Thoracic aorta (tissue), 2 donors: ENCODE measurements around the gene CAPN15. TPM values are rescaled to one million over a fixed set of nuclear protein-coding genes. Genes with fewer than 3 reads are reported as not detected.
"Not testable (repeated sequence)": the region's sequence is repeated elsewhere in the genome, so short reads cannot be mapped to it uniquely, and the experiment has no call there.

ENCODE experiments used
- ATAC-seq: fragments of 150-250 bp; one replicate; pipeline ENCODE4 v1.8.0; 2017; ENCODE audit warnings: low read depth; ENCODE audit not compliant: insufficient number of reproducible peaks, low FRiP score
- DNase-seq: peaks from one replicate; pipeline ENCODE4 v3.0.0-alpha.2; 2020; ENCODE audit warnings: low spot score
- H3K27ac ChIP-seq, 2 donors: fragments of 200-600 bp; sonication (generic); 1 replicate in 1 of 2; 2 replicates in 1 of 2; pipeline ENCODE4 v1.5.1; 2016; ENCODE audit warnings: mild to moderate bottlenecking in 2 of 2, moderate library complexity in 2 of 2
- H3K27me3 ChIP-seq: fragments of 200-600 bp; sonication (generic); replicated peaks from 2 replicates; pipeline ENCODE4 v1.6.0; 2016; ENCODE audit warnings: mild to moderate bottlenecking; ENCODE audit not compliant: insufficient read depth
- H3K36me3 ChIP-seq: fragments of 200-600 bp; sonication (generic); one replicate; pipeline ENCODE4 v1.5.1; 2016
- H3K4me1 ChIP-seq, 2 donors: fragments of 200-600 bp; sonication (generic); 1 replicate in 1 of 2; 2 replicates in 1 of 2; pipeline versions ENCODE4 v1.5.1 to v1.6.0; 2016; ENCODE audit warnings: low read depth in 2 of 2, mild to moderate bottlenecking in 1 of 2; ENCODE audit not compliant: control insufficient read depth in 1 of 2
- H3K4me3 ChIP-seq: fragments of 200-600 bp; sonication (generic); 2 replicates; pipeline ENCODE4 v1.5.1; 2016; ENCODE audit warnings: mild to moderate bottlenecking
- H3K9me3 ChIP-seq: fragments of 200-600 bp; sonication (generic); 2 replicates; pipeline ENCODE4 v1.5.1; 2016
- CTCF ChIP-seq: fragments of 200-600 bp; sonication (generic); IDR thresholded peaks from one replicate; pipeline ENCODE4 v1.5.1; 2019; ENCODE audit warnings: antibody characterized with exemption
- total RNA-seq, 2 donors: library from RNA; depleted of rRNA; stranded (reverse); fragments of >200 nt; gene quantifications; one replicate each; pipeline versions ENCODE4 v1.1.0 to v1.2.3, GENCODE V29; 2016

CAPN15 gene
- total RNA-seq, 2 donors from 2014 or later, result 46.2 to 96.6 TPM

GRCh38 chr16:596736-597060 lies 69.2 kb downstream of the CAPN15 start:
- H3K36me3 ChIP-seq, result peaks cover 2% of the 10 kb centered on the region
- ATAC-seq (no peak), DNase-seq (no peak)
- no peaks in the 10 kb centered on the region for H3K27me3 ChIP-seq
- H3K4me3 ChIP-seq, result no peak overlapping the region
- no peak overlapping the region for H3K27ac ChIP-seq
- no peaks in the 10 kb centered on the region for H3K9me3 ChIP-seq
- no peak for TF ChIP-seq CTCF
- H3K4me1 ChIP-seq, result peaks cover 0 to 11% of the 10 kb centered on the region in 2 donors

- ATAC-seq, result not testable (repeated sequence)
These were observed 70.1 kb downstream of the CAPN15 start for GRCh38 chr16:597655-598054.

GRCh38 chr16:598823-599739 lies 71.6 kb downstream of the CAPN15 start:
- no peaks in the 10 kb centered on the region for H3K9me3 ChIP-seq
- no peaks in the 10 kb centered on the region for H3K27me3 ChIP-seq
- TF ChIP-seq CTCF, result no peak
- no peaks in the 10 kb centered on the region for H3K4me1 ChIP-seq
- ATAC-seq (no peak), DNase-seq (no peak)
- H3K4me3 ChIP-seq, result no peak overlapping the region
- peaks cover 2% of the 10 kb centered on the region for H3K36me3 ChIP-seq
- no peak overlapping the region for H3K27ac ChIP-seq

More at GRCh38 chr16:597655-598054, 70.1 kb downstream of the CAPN15 start:
- not testable (repeated sequence) for H3K27ac ChIP-seq, H3K9me3 ChIP-seq, H3K4me3 ChIP-seq, DNase-seq, H3K27me3 ChIP-seq, H3K4me1 ChIP-seq, H3K36me3 ChIP-seq

- no peak overlapping the region for H3K4me3 ChIP-seq
These were observed 73.3 kb downstream of the CAPN15 start for GRCh38 chr16:600781-601180.

GRCh38 chr16:603933-604332 lies 76.4 kb downstream of the CAPN15 start:
- H3K4me3 ChIP-seq, result no peak overlapping the region
- H3K36me3 ChIP-seq, result no peaks in the 10 kb centered on the region
- H3K9me3 ChIP-seq, result no peaks in the 10 kb centered on the region
- no peaks in the 10 kb centered on the region for H3K27me3 ChIP-seq
- TF ChIP-seq CTCF, result no peak
- no peak overlapping the region for H3K27ac ChIP-seq
- ATAC-seq (no peak), DNase-seq (no peak)
- H3K4me1 ChIP-seq, result no peaks in the 10 kb centered on the region

More at GRCh38 chr16:600781-601180, 73.3 kb downstream of the CAPN15 start:
- no peak for DNase-seq
- Histone ChIP-seq H3K27ac (no peak overlapping the region), H3K27me3 (no peaks in the 10 kb centered on the region), H3K36me3 (peaks cover 2% of the 10 kb centered on the region), H3K4me1 (no peaks in the 10 kb centered on the region), H3K9me3 (no peaks in the 10 kb centered on the region)
- no peak for TF ChIP-seq CTCF
- ATAC-seq, result no peak

Other genes starting within 250 kb of the CAPN15 start
- gene ARHGDIG, start 247.1 kb upstream of the CAPN15 start, total RNA-seq, result not detected
- 1 to 10 TPM in 1 of 2 donors, under 1 TPM in 1; 0.81 to 3.2 TPM for gene PDIA2, start 244.5 kb upstream of the CAPN15 start, total RNA-seq
- gene AXIN1, start 175.0 kb upstream of the CAPN15 start, total RNA-seq, result 10 to 100 TPM; 20.0 to 27.2 TPM
- gene MRPL28, start 157.2 kb upstream of the CAPN15 start, total RNA-seq, result 10 to 100 TPM; 33.2 to 59.2 TPM
- 10 to 100 TPM; 38.7 to 55.4 TPM for gene PGAP6, start 145.7 kb upstream of the CAPN15 start, total RNA-seq
- gene NME4, start 130.5 kb upstream of the CAPN15 start, total RNA-seq, result 10 to 100 TPM; 68.7 to 91.2 TPM
- 10 to 100 TPM; 24.1 to 25.6 TPM for gene DECR2, start 125.8 kb upstream of the CAPN15 start, total RNA-seq
- 10 to 100 TPM; 70.1 to 71.1 TPM for gene RAB11FIP3, start 102.1 kb upstream of the CAPN15 start, total RNA-seq
- under 1 TPM in 1 of 2 donors, not detected in 1; 0.42 TPM for gene PRR35, start 32.7 kb downstream of the CAPN15 start, total RNA-seq
- 1 to 10 TPM; 2.0 to 3.2 TPM for gene NHLRC4, start 39.3 kb downstream of the CAPN15 start, total RNA-seq
- 10 to 100 TPM; 54.2 to 80.1 TPM for gene PIGQ, start 42.3 kb downstream of the CAPN15 start, total RNA-seq
- gene RAB40C, start 62.4 kb downstream of the CAPN15 start, total RNA-seq, result 10 to 100 TPM; 19.0 to 25.9 TPM
- gene WFIKKN1, start 103.3 kb downstream of the CAPN15 start, total RNA-seq, result 1 to 10 TPM in 1 of 2 donors, under 1 TPM in 1; 0.92 to 1.2 TPM
- gene METTL26, start 108.6 kb downstream of the CAPN15 start, total RNA-seq, result 100 to 1,000 TPM in 1 of 2 donors, 10 to 100 TPM in 1; 83.4 to 217 TPM
- 10 to 100 TPM; 12.2 to 42.2 TPM for gene MCRIP2, start 114.1 kb downstream of the CAPN15 start, total RNA-seq
- 10 to 100 TPM; 22.7 to 39.4 TPM for gene WDR90, start 121.7 kb downstream of the CAPN15 start, total RNA-seq
- gene RHOT2, start 140.4 kb downstream of the CAPN15 start, total RNA-seq, result 10 to 100 TPM; 62.0 to 80.4 TPM
- gene RHBDL1, start 148.0 kb downstream of the CAPN15 start, total RNA-seq, result 1 to 10 TPM in 1 of 2 donors, under 1 TPM in 1; 0.42 to 8.0 TPM
- gene STUB1, start 152.7 kb downstream of the CAPN15 start, total RNA-seq, result 100 to 1,000 TPM; 103 to 145 TPM
- gene JMJD8, start 156.6 kb downstream of the CAPN15 start, total RNA-seq, result 100 to 1,000 TPM in 1 of 2 donors, 10 to 100 TPM in 1; 98.7 to 128 TPM
- gene WDR24, start 162.7 kb downstream of the CAPN15 start, total RNA-seq, result 10 to 100 TPM; 10.7 to 13.5 TPM
- not detected for gene FBXL16, start 178.1 kb downstream of the CAPN15 start, total RNA-seq
- gene METRN, start 187.4 kb downstream of the CAPN15 start, total RNA-seq, result 10 to 100 TPM; 28.9 to 58.9 TPM
- 10 to 100 TPM; 29.7 to 46.7 TPM for gene ANTKMT, start 193.4 kb downstream of the CAPN15 start, total RNA-seq
- gene CCDC78, start 198.7 kb downstream of the CAPN15 start, total RNA-seq, result under 1 TPM; 0.92 to 0.95 TPM
- 1 to 10 TPM; 6.4 to 8.1 TPM for gene HAGHL, start 199.4 kb downstream of the CAPN15 start, total RNA-seq
- gene CIAO3, start 213.3 kb downstream of the CAPN15 start, total RNA-seq, result 10 to 100 TPM; 27.0 to 30.3 TPM
- gene MSLN, start 233.0 kb downstream of the CAPN15 start, total RNA-seq, result 1 to 10 TPM in 1 of 2 donors, not detected in 1; 1.3 TPM